OCI-LY3 (cell line): ENCODE measurements around the gene CTU2.

ENCODE experiments used
- H2AFZ ChIP-seq: fragments of 200-600, 300-600 bp; shearing (Covaris generic); 2 replicates; pipeline ENCODE4 v1.6.0; 2014; ENCODE audit warnings: antibody characterized with exemption, low read depth, low read length
- H3K27ac ChIP-seq: fragments of 200-600, 300-600 bp; sonication (generic); 2 replicates; pipeline ENCODE4 v1.5.1; 2014; ENCODE audit warnings: mild to moderate bottlenecking, low read length, moderate library complexity, mixed read lengths
- H3K27me3 ChIP-seq: fragments of 200-600, 300-600 bp; sonication (generic); 2 replicates; pipeline ENCODE4 v1.6.1; 2014; ENCODE audit warnings: low read depth, low read length, mixed read lengths
- H3K36me3 ChIP-seq: fragments of 200-600, 300-600 bp; sonication (generic); replicated peaks from 2 replicates; pipeline ENCODE3; 2014; ENCODE audit warnings: low read depth, low read length, mixed read lengths
- H3K4me1 ChIP-seq: fragments of 300-600, 200-600 bp; sonication (generic); 2 replicates; pipeline ENCODE4 v1.6.1; 2014; ENCODE audit warnings: low read length, mixed read lengths
- H3K4me2 ChIP-seq: fragments of 200-600, 300-600 bp; sonication (generic); 2 replicates; pipeline ENCODE4 v1.6.1; 2014; ENCODE audit warnings: low read length, mixed read lengths
- H3K4me3 ChIP-seq: fragments of 300-600, 200-600 bp; sonication (generic); 2 replicates; pipeline ENCODE4 v1.5.1; 2014; ENCODE audit warnings: antibody characterized with exemption, mild to moderate bottlenecking, low read length, moderate library complexity
- H3K79me2 ChIP-seq: fragments of 300-600, 200-600 bp; shearing (Covaris generic); 2 replicates; pipeline ENCODE4 v1.6.1; 2014; ENCODE audit warnings: mild to moderate bottlenecking, low read length, mixed read lengths
- H3K9ac ChIP-seq: fragments of 300-600, 200-600 bp; shearing (Covaris generic); 2 replicates; pipeline ENCODE4 v1.6.0; 2014; ENCODE audit warnings: mild to moderate bottlenecking, low read length, moderate library complexity
- H3K9me3 ChIP-seq: fragments of 200-600, 300-600 bp; shearing (Covaris generic); 2 replicates; pipeline ENCODE4 v1.6.1; 2014; ENCODE audit warnings: low read length, mixed read lengths; ENCODE audit not compliant: insufficient read depth
- H4K20me1 ChIP-seq: fragments of 200-600, 300-600 bp; sonication (generic); 2 replicates; pipeline ENCODE4 v1.6.1; 2016; ENCODE audit warnings: low read length, mixed read lengths; ENCODE audit not compliant: insufficient read depth
- CTCF ChIP-seq: fragments of 200-600, 300-600 bp; sonication (generic); IDR thresholded peaks from 2 replicates; pipeline ENCODE4 v1.5.1; 2014; ENCODE audit warnings: antibody characterized with exemption, low read length, low read depth
- EZH2phosphoT487 ChIP-seq: fragments of 200-600 bp; shearing (Covaris generic); IDR thresholded peaks from 2 replicates; pipeline ENCODE4 v1.6.1; 2018; ENCODE audit warnings: antibody characterized with exemption, mixed run types, low read depth

The CTU2 gene

GRCh38 chr16:88672776-88673175, 33.5 kb upstream of the CTU2 start:
- TF ChIP-seq EZH2phosphoT487 (no peak), CTCF (peak; percentile 20; the same call in 1 of the 2 replicates)
- Histone ChIP-seq H3K4me2 (no peak overlapping the region), H3K27ac (no peak overlapping the region), H3K36me3 (peaks cover 3% of the 10 kb centered on the region), H2AFZ (no peak overlapping the region), H4K20me1 (no peaks in the 10 kb centered on the region), H3K9ac (no peak overlapping the region), H3K4me3 (no peak overlapping the region), H3K79me2 (no peaks in the 10 kb centered on the region), H3K4me1 (no peaks in the 10 kb centered on the region), H3K9me3 (no peaks in the 10 kb centered on the region), H3K27me3 (no peaks in the 10 kb centered on the region)

- Histone ChIP-seq H3K79me2 (no peaks in the 10 kb centered on the region), H3K4me2 (no peak overlapping the region), H3K27me3 (no peaks in the 10 kb centered on the region), H3K4me3 (no peak overlapping the region), H3K9ac (no peak overlapping the region), H4K20me1 (no peaks in the 10 kb centered on the region), H3K9me3 (no peaks in the 10 kb centered on the region), H2AFZ (no peak overlapping the region), H3K36me3 (peaks cover under 1% of the 10 kb centered on the region), H3K4me1 (no peaks in the 10 kb centered on the region), H3K27ac (no peak overlapping the region)
- no peak for TF ChIP-seq CTCF
- no peak for TF ChIP-seq EZH2phosphoT487
These were observed 32.5 kb upstream of the CTU2 start for GRCh38 chr16:88673716-88674379.

- Histone ChIP-seq H2AFZ (no peak overlapping the region), H3K27ac (no peak overlapping the region), H3K36me3 (no peaks in the 10 kb centered on the region), H3K9ac (no peak overlapping the region), H3K4me2 (no peak overlapping the region), H3K27me3 (no peaks in the 10 kb centered on the region), H4K20me1 (no peaks in the 10 kb centered on the region), H3K79me2 (no peaks in the 10 kb centered on the region), H3K4me3 (no peak overlapping the region), H3K9me3 (no peaks in the 10 kb centered on the region), H3K4me1 (peaks cover 11% of the 10 kb centered on the region)
- TF ChIP-seq EZH2phosphoT487, result no peak
- TF ChIP-seq CTCF, result no peak
These were observed 29.6 kb upstream of the CTU2 start for GRCh38 chr16:88676502-88677242.

GRCh38 chr16:88677721-88678120, 28.6 kb upstream of the CTU2 start:
- H3K36me3 ChIP-seq, result no peaks in the 10 kb centered on the region
- H3K4me2 ChIP-seq, result no peak overlapping the region
- no peak overlapping the region for H3K27ac ChIP-seq

More at GRCh38 chr16:88677721-88678120, 28.6 kb upstream of the CTU2 start:
- Histone ChIP-seq H3K4me3 (no peak overlapping the region), H2AFZ (no peak overlapping the region), H3K27me3 (no peaks in the 10 kb centered on the region), H3K4me1 (peaks cover 20% of the 10 kb centered on the region), H3K9ac (no peak overlapping the region), H3K9me3 (no peaks in the 10 kb centered on the region), H4K20me1 (no peaks in the 10 kb centered on the region), H3K79me2 (no peaks in the 10 kb centered on the region)
- TF ChIP-seq EZH2phosphoT487, result no peak
- TF ChIP-seq CTCF, result no peak
